ENCODE data around the gene TMEM38B.
"Not testable (repeated sequence)": the region's sequence is repeated elsewhere in the genome, so short reads cannot be mapped to it uniquely, and the experiment has no call there.

The TMEM38B gene

GRCh38 chr9:105714020-105714331 lies 19.6 kb downstream of the TMEM38B start:
- in situ Hi-C loops (cut with HindIII; ENCODE audit: low sequenced_read_pairs): no loop called here

- in situ Hi-C loops (cut with HindIII; ENCODE audit: low sequenced_read_pairs): no loop called here
Measured at GRCh38 chr9:105716146-105716545, 21.8 kb downstream of the TMEM38B start.

GRCh38 chr9:105722099-105722498 lies 27.8 kb downstream of the TMEM38B start:
- in situ Hi-C loops (cut with HindIII; ENCODE audit: low sequenced_read_pairs): no loop called here

GRCh38 chr9:105725370-105725769 lies 31.0 kb downstream of the TMEM38B start:
- in situ Hi-C loops (cut with HindIII; ENCODE audit: low sequenced_read_pairs): no loop called here

- in situ Hi-C loops (cut with HindIII; ENCODE audit: low sequenced_read_pairs): not testable (repeated sequence)
Measured at GRCh38 chr9:105728230-105728629, 33.9 kb downstream of the TMEM38B start.

GRCh38 chr9:105731420-105731819 lies 37.1 kb downstream of the TMEM38B start:
- in situ Hi-C loops (cut with HindIII; ENCODE audit: low sequenced_read_pairs): not testable (repeated sequence)

GRCh38 chr9:105735366-105735765 lies 41.0 kb downstream of the TMEM38B start:
- in situ Hi-C loops (cut with HindIII; ENCODE audit: low sequenced_read_pairs): no loop called here

- in situ Hi-C loops (cut with HindIII; ENCODE audit: low sequenced_read_pairs): no loop called here
Measured at GRCh38 chr9:105737205-105737604, 42.9 kb downstream of the TMEM38B start.

GRCh38 chr9:105742088-105742487 lies 47.7 kb downstream of the TMEM38B start:
- in situ Hi-C loops (cut with HindIII; ENCODE audit: low sequenced_read_pairs): no loop called here

- in situ Hi-C loops (cut with HindIII; ENCODE audit: low sequenced_read_pairs): not testable (repeated sequence)
Measured at GRCh38 chr9:105747325-105747724, 53.0 kb downstream of the TMEM38B start.

- in situ Hi-C loops (cut with HindIII; ENCODE audit: low sequenced_read_pairs): no loop called here
Measured at GRCh38 chr9:105751761-105752160, 57.4 kb downstream of the TMEM38B start.

GRCh38 chr9:105757496-105758251 lies 63.3 kb downstream of the TMEM38B start:
- in situ Hi-C loops (cut with HindIII; ENCODE audit: low sequenced_read_pairs): no loop called here

- in situ Hi-C loops (cut with HindIII; ENCODE audit: low sequenced_read_pairs): no loop called here
Measured at GRCh38 chr9:105760053-105760452, 65.7 kb downstream of the TMEM38B start.

- in situ Hi-C loops (cut with HindIII; ENCODE audit: low sequenced_read_pairs): not testable (repeated sequence)
Measured at GRCh38 chr9:105782561-105783494, 88.5 kb downstream of the TMEM38B start.

- in situ Hi-C loops (cut with HindIII; ENCODE audit: low sequenced_read_pairs): not testable (repeated sequence)
Measured at GRCh38 chr9:105783495-105783872, 89.1 kb downstream of the TMEM38B start.

- in situ Hi-C loops (cut with HindIII; ENCODE audit: low sequenced_read_pairs): not testable (repeated sequence)
Measured at GRCh38 chr9:105786796-105787195, 92.5 kb downstream of the TMEM38B start.

GRCh38 chr9:105816202-105816744 lies 121.9 kb downstream of the TMEM38B start:
- in situ Hi-C loops (cut with HindIII; ENCODE audit: low sequenced_read_pairs): no loop called here

GRCh38 chr9:105816981-105817380 lies 122.6 kb downstream of the TMEM38B start:
- in situ Hi-C loops (cut with HindIII; ENCODE audit: low sequenced_read_pairs): no loop called here

- in situ Hi-C loops (cut with HindIII; ENCODE audit: low sequenced_read_pairs): no loop called here
Measured at GRCh38 chr9:105818903-105819302, 124.6 kb downstream of the TMEM38B start.

- in situ Hi-C loops (cut with HindIII; ENCODE audit: low sequenced_read_pairs): no loop called here
Measured at GRCh38 chr9:105822814-105823213, 128.5 kb downstream of the TMEM38B start.

All from DLD1 (cell line).